HG03108 (cell line): ENCODE results near the gene GBX1.

ENCODE experiments used
- ATAC-seq: cut with Tn5 transposase; IDR thresholded peaks from one replicate; pipeline ENCODE4 v1.9.1; 2021; ENCODE audit warnings: moderate library complexity; ENCODE audit not compliant: unreplicated experiment

The GBX1 gene

GRCh38 chr7:151129117-151129959 lies 38.2 kb downstream of the GBX1 start:
- no peak for ATAC-seq

DNA sequence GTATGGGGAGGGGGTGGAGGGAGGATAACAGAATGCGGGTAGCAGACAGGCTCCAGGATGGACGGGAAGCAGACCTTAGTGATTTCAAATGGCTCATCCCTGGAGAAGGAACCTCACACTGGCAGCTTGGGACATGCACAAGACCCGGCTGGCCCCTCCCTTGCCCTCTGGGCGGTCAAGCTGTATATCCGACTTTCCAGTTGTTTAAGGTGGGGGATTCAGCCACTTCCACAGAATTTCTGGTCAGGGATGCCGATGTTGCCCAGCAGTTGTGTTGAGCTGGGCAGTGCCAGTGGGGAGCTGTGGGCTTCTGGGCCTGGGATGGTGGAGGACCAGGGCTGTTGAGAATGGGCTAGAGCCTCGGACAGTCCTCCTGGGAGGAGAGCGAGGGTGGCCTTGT lies 38.8 kb downstream of the GBX1 start:
- ATAC-seq: no peak

GRCh38 chr7:151128144-151128543 lies 39.4 kb downstream of the GBX1 start:
- no peak for ATAC-seq

DNA sequence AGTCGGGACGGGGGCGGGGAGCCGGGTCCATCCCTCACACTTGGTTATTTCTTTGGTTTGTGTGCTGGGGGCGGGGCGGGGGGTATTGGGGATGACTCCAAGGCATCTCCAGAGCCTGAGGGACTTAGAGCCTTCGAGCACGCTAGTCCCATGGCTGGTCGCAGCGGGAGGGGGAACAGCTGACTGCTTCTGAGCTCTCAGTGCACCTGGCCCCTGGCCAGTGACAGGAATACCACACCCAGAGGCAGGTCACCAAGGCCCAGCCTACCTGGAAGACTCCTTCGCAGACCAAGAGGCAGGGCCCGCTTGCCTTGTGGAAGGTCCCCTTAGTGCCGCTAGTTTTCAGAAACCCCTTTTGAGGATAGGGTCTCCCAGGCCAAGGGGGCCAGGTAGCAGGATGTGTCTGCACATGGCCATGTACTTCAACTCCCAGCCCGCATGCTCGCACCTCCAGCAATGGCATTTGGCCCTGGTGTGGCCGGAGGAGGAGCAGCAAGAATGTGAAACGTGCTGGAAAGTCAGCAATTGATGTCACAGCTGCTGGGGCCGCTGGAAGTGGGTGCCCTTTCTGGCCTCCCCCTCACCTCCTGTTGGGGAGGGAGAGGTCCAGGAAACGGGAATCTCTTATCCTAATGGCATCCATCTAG lies 40.9 kb downstream of the GBX1 start:
- no peak for ATAC-seq

DNA sequence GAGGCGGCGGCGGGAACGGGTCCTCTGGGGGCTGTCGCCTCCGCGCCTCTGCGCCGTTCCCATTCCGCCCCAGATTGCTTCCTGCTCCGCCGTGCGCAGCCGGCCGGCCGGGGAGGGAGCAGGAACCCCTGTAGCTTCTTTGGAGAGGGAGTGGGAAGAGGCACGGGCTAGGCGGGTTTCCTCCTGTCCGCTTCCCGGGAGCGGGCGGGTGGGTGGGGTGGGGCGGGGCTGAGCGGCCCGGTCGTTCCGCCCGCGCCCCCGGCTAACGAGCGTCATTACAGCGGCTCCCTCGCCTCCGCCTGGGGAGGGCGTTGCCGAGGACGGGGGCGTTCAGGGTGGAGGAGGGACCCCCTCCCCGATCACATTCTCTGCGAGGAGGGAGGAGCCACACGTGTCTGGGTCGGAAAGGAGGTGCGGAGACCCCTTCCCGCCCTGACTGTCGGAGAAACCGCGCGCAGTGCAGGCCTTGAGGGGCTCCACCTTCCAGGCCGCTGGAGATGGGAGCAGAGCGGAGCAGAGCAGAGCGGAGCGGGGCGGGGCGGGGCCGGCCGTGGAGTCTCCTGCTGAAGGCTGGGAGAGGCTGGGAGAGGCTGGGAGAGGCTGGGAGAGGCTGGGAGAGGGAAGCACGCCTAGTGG lies 41.5 kb downstream of the GBX1 start:
- ATAC-seq: no peak

DNA sequence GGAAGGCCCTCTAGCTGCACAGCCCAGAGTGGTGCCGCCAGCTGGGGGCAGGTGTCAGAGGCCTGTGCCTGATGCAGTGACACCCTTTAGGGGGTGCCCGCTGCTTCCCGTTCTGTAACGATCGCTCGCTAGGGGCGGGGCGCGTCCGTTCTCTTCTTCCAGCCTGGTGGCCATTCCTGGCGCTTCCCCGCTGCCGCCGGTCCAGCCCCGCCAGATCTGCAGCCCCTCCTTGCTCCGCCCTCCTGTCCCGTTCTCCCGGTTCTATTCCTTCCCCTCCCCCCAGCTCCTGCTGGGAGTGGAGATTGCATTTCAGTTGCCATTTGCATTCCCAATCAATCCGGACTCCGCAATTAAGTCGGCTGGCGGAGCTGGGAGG lies 42.0 kb downstream of the GBX1 start:
- no peak for ATAC-seq

GRCh38 chr7:151124899-151125399 lies 42.5 kb downstream of the GBX1 start:
- no peak for ATAC-seq

DNA sequence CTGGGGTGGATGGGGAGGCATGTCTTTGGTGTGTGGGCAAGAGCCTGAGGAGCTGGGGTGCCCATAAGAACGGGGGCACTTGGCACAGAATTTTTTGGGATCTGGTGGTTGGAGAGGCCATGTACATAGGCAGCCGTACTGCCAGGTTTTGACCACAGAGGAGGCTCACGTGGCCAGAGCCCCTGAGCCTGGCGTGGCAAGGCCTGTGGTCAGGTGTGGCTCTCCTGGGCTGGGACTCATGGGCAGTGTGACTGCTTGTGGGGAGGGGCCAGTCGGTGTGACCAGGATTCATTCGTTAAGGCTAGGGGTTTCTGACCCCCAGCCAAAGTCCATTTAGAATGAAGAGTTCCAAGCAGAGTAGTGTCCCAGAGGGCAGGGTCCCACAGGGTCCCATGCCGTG lies 43.0 kb downstream of the GBX1 start:
- no peak for ATAC-seq

GRCh38 chr7:151123822-151124464 lies 43.6 kb downstream of the GBX1 start:
- ATAC-seq: peak; percentile 84

- no peak for ATAC-seq
Measured at GRCh38 chr7:151123158-151123821, 44.2 kb downstream of the GBX1 start.

DNA sequence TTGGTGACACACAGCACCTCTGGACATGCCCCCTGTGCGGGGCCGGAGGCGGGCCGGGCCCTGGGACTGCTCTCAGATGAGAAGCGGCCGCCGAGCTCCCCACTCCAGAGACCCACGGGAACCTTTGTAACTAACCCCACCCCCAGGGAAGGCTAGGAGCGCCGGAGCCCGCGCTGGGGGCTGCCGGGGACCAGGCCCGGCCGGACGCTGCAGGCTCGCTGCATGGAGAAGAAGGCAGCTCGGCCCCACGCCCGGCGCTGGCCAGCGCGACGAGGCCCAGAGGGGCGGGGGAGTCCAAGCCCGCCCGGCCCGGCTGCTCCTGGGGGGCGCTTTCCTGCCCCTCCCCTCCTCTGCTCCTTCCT lies 44.7 kb downstream of the GBX1 start:
- ATAC-seq: no peak

GRCh38 chr7:151122276-151122675 lies 45.2 kb downstream of the GBX1 start:
- no peak for ATAC-seq

GRCh38 chr7:151121380-151122170 lies 45.9 kb downstream of the GBX1 start:
- no peak for ATAC-seq

GRCh38 chr7:151120896-151121295 lies 46.6 kb downstream of the GBX1 start:
- no peak for ATAC-seq

DNA sequence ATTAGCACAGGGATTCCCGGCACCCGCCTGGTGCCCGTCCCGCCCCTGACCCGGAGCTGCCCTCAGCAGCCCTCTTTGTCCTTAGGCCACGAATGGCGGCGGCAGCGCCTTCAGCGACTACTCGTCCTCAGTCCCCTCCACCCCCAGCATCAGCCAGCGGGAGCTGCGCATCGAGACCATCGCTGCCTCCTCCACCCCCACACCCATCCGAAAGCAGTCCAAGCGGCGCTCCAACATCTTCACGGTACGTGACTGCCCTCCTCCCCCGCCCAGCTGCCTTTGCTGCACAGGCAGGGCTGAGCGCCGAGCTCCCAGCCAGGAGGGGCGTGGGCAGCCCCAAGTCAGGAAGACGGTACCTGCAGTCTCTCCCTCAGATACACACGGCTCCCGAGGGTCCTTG lies 47.6 kb downstream of the GBX1 start:
- no peak for ATAC-seq

- no peak for ATAC-seq
Measured at GRCh38 chr7:151119055-151119415, 48.5 kb downstream of the GBX1 start.

DNA sequence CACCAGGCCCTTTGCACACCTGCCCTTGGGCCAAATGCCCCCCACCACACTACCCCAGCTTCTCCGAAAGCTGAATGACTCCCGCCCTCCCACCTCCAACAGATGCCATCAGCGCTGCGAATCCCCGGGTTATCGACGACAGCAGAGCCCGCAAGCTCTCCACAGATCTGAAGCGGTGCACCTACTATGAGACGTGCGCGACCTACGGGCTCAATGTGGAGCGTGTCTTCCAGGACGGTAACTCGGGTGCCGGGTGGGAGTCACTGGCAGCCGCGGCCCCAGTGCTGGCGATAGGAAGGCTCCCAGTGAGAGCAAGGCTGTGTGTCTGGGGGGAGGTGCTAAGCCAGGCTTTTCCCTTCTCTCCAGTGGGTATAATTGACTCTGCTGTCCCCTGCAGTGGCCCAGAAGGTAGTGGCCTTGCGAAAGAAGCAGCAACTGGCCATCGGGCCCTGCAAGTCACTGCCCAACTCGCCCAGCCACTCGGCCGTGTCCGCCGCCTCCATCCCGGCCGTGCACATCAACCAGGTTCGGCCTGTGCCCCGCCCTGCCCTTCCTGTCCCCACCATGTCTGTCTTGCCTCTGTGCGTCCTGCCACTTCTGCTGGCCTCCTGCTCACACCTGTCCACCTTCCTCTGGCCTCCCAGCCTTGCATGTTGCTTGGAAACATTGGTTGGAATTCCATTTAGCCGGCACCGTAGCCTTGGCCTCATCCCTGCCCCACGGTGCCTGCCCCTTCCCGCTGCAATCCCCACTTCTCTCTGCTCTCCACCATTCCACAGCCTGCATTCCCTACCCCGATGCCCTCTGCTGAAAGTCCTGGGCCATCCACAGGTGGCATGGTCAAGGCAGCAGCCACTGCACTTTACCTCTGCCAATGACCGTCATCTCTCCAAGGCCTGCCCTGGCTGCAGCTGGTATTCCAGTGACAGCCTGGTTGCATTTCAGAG lies 49.1 kb downstream of the GBX1 start:
- no peak for ATAC-seq

GRCh38 chr7:151117565-151117964 lies 49.9 kb downstream of the GBX1 start:
- no peak for ATAC-seq
